NCI-H1092 treated with DMSO at 0.1 percent for 48 hours (cell line): ENCODE data around the gene BLVRB.

Source experiments
- DNase-seq: peaks from one replicate; lab custom pipeline; 2025; lab: John Stamatoyannopoulos, UW

Gene BLVRB

GRCh38 chr19:40403262-40403984 is 62.1 kb downstream of the BLVRB start:
- peak; percentile 36 for DNase-seq

GRCh38 chr19:40400559-40400958 is 65.0 kb downstream of the BLVRB start:
- DNase-seq: no peak

GRCh38 chr19:40398417-40399131 is 67.0 kb downstream of the BLVRB start:
- DNase-seq: peak; percentile 1
